Cardiac septum (tissue), 1 donor: ENCODE data around the gene SLC2A1. TPM values are rescaled to one million over a fixed set of nuclear protein-coding genes. Genes with fewer than 3 reads are reported as not detected.

Source experiments
- DNase-seq: peaks from one replicate; pipeline ENCODE4 v3.0.0-alpha.2; 2020; ENCODE audit warnings: low spot score
- intact Hi-C: fragments of 100-400 bp; cut with DNase I; formaldehyde crosslinking; loops from one replicate; pipeline ENCODE4 v1.14.0; 2022
- total RNA-seq: library from RNA; stranded (reverse); fragmentation: NEBNext Ultra II Directional; extraction: Animal tissue kit (Norgen Biotek cat#: 25700); gene quantifications from one replicate; pipeline ENCODE4 v1.2.1, GENCODE V29; 2021
- donor health status: DM: no; HTN: no; CAD: no.

The SLC2A1 gene
- total RNA-seq, 1 donor from 2014 or later, result 31.9 TPM

- intact Hi-C loops, result no loop called here
- DNase-seq, result no peak
These were observed 4.1 kb upstream of the SLC2A1 start for GRCh38 chr1:42962641-42963377.

- intact Hi-C loops, result no loop called here
These were observed 2.8 kb upstream of the SLC2A1 start for GRCh38 chr1:42961312-42962091.

GRCh38 chr1:42960566-42961311 lies 2.1 kb upstream of the SLC2A1 start:
- no peak for DNase-seq
- intact Hi-C loops, result no loop called here

More at GRCh38 chr1:42961312-42962091, 2.8 kb upstream of the SLC2A1 start:
- no peak for DNase-seq

GRCh38 chr1:42960122-42960390 lies 1.4 kb upstream of the SLC2A1 start:
- no peak for DNase-seq
- intact Hi-C loops, result no loop called here

- intact Hi-C loops, result loop anchor here (1.0 kb wide), 1 partner anchor 34 kb away; no protein-coding TSS in a partner anchor
- DNase-seq, result no peak
These were observed 684 bp downstream of the SLC2A1 start for GRCh38 chr1:42957880-42958487.

GRCh38 chr1:42957229-42957879 lies 1.3 kb downstream of the SLC2A1 start:
- DNase-seq, result no peak
- intact Hi-C loops, result no loop called here

GRCh38 chr1:42956739-42957138 lies 1.9 kb downstream of the SLC2A1 start:
- intact Hi-C loops, result no loop called here
- no peak for DNase-seq

GRCh38 chr1:42955311-42956063 lies 3.2 kb downstream of the SLC2A1 start:
- no peak for DNase-seq
- intact Hi-C loops, result no loop called here

GRCh38 chr1:42953182-42954180 lies 5.2 kb downstream of the SLC2A1 start:
- DNase-seq, result no peak

GRCh38 chr1:42952303-42953001 lies 6.2 kb downstream of the SLC2A1 start:
- DNase-seq, result no peak
- intact Hi-C loops, result no loop called here

More at GRCh38 chr1:42953182-42954180, 5.2 kb downstream of the SLC2A1 start:
- intact Hi-C loops, result no loop called here

GRCh38 chr1:42951588-42951987 lies 7.1 kb downstream of the SLC2A1 start:
- intact Hi-C loops, result no loop called here
- no peak for DNase-seq

GRCh38 chr1:42950116-42950481 lies 8.6 kb downstream of the SLC2A1 start:
- intact Hi-C loops, result no loop called here
- no peak for DNase-seq

- intact Hi-C loops, result no loop called here
- no peak for DNase-seq
These were observed 9.2 kb downstream of the SLC2A1 start for GRCh38 chr1:42949312-42950115.

- no peak for DNase-seq
- intact Hi-C loops, result no loop called here
These were observed 10.5 kb downstream of the SLC2A1 start for GRCh38 chr1:42947965-42948732.

GRCh38 chr1:42947117-42947516 lies 11.6 kb downstream of the SLC2A1 start:
- intact Hi-C loops, result no loop called here
- DNase-seq, result no peak
